ENCODE measurements around the gene UGT1A8.
"Not testable (repeated sequence)": the region's sequence is repeated elsewhere in the genome, so short reads cannot be mapped to it uniquely, and the experiment has no call there.

The UGT1A8 gene

DNA sequence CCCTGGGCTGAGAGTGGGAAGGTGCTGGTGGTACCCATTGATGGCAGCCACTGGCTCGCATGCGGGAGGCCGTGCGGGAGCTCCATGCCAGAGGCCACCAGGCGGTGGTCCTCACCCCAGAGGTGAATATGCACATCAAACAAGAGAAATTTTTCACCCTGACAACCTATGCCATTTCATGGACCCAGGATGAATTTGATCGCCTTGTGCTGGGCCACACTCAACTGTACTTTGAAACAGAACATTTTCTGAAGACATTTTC is 129.8 kb downstream of the UGT1A8 start:
- Histone ChIP-seq H3K27me3 (ENCODE audit: insufficient read depth, poor library complexity, severe bottlenecking) (no peaks in the 10 kb centered on the region), H3K27ac (replicated peaks) (no peak overlapping the region), H3K4me3 (replicated peaks; ENCODE audit: insufficient read depth, low read length) (no peak overlapping the region)
- TF ChIP-seq POLR2AphosphoS5 (IDR thresholded peaks at IDR 0.05; ENCODE audit: low read depth), result no peak
- no peak for DNase-seq (ENCODE audit: low read depth in 1 of 2, low spot score in 1 of 2)

DNA sequence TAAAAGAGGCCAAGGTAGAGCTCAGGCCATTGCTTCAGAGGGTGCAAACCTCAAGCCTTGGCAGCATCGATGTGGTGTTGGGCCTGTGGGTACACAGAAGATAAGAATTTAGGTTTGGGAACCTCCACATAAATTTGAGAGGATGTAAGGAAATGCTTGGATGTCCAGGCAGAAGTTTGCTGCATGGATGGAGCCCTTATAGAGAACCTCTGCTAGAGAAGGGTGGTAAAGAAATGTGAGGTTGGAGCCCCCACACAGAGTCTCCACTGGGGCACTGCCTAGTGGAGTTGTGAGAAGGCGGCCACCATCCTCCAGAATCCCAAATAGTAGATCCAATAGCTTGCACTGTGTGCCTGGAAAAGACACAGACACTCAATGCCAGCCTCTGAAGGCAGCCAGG is 133.3 kb downstream of the UGT1A8 start:
- H3K4me3 ChIP-seq (replicated peaks; ENCODE audit: insufficient read depth, low read length); DNase-seq (ENCODE audit: low read depth in 1 of 2, low spot score in 1 of 2); H3K27ac ChIP-seq (replicated peaks); H3K27me3 ChIP-seq (ENCODE audit: insufficient read depth, poor library complexity, severe bottlenecking): not testable (repeated sequence)

GRCh38 chr2:233751212-233752009 is 134.0 kb downstream of the UGT1A8 start:
- H3K27me3 ChIP-seq (ENCODE audit: insufficient read depth, poor library complexity, severe bottlenecking); H3K27ac ChIP-seq (replicated peaks); H3K4me3 ChIP-seq (replicated peaks; ENCODE audit: insufficient read depth, low read length); DNase-seq (ENCODE audit: low read depth in 1 of 2, low spot score in 1 of 2): not testable (repeated sequence)

DNA sequence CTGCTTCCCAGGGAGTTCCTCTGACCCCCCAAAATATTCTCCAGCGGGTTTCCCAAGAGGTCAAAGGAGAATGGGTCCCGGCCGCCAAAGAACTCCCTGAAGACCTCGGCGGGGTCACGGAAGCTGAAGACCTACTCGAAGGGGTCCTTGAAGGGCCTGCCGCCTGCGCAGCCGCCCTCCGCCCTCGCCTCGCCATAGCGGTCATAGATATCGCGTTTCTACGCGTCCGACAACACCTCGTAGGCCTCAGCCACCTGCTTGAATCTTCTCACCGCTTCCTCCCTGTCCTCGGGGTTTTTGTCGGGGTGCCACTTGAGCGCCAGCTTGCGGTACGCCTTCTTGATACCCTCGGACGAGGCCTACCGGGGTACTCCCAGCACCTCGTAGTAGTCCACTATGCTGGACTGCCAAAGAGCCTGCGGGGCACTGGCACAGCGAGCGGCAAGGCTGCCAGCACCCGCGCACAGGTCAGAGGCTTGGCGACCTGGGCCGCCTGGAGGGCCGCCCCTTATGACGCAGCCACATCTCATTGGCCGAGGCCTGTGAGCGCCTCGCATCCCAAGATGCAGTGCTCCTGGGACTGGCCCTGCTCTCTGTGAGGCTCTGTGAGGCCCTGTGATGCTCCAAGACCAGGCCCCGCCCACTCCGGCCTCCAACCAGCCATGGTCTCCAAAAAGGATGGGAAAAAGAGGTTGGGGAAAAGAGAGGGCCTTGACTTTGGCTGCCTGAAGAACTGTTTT is 137.6 kb downstream of the UGT1A8 start:
- no peak for DNase-seq (ENCODE audit: low read depth in 1 of 2, low spot score in 1 of 2)
- TF ChIP-seq CTCF (IDR thresholded peaks at IDR 0.05; ENCODE audit: insufficient read depth, low read length), result no peak
- TF ChIP-seq POLR2AphosphoS5 (IDR thresholded peaks at IDR 0.05; ENCODE audit: low read depth), result no peak
- TF ChIP-seq, protein P1, sequence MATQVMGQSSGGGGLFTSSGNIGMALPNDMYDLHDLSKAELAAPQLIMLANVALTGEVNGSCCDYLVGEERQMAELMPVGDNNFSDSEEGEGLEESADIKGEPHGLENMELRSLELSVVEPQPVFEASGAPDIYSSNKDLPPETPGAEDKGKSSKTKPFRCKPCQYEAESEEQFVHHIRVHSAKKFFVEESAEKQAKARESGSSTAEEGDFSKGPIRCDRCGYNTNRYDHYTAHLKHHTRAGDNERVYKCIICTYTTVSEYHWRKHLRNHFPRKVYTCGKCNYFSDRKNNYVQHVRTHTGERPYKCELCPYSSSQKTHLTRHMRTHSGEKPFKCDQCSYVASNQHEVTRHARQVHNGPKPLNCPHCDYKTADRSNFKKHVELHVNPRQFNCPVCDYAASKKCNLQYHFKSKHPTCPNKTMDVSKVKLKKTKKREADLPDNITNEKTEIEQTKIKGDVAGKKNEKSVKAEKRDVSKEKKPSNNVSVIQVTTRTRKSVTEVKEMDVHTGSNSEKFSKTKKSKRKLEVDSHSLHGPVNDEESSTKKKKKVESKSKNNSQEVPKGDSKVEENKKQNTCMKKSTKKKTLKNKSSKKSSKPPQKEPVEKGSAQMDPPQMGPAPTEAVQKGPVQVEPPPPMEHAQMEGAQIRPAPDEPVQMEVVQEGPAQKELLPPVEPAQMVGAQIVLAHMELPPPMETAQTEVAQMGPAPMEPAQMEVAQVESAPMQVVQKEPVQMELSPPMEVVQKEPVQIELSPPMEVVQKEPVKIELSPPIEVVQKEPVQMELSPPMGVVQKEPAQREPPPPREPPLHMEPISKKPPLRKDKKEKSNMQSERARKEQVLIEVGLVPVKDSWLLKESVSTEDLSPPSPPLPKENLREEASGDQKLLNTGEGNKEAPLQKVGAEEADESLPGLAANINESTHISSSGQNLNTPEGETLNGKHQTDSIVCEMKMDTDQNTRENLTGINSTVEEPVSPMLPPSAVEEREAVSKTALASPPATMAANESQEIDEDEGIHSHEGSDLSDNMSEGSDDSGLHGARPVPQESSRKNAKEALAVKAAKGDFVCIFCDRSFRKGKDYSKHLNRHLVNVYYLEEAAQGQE (IDR thresholded peaks at IDR 0.05; ENCODE audit: insufficient replicate concordance, low read depth), result no peak
- TF ChIP-seq GABPA (IDR thresholded peaks at IDR 0.05; ENCODE audit: low read depth), result no peak
- TF ChIP-seq SPI1 (IDR thresholded peaks at IDR 0.05; ENCODE audit: borderline replicate concordance, low read depth), result no peak
- no peak overlapping the region for H3K4me3 ChIP-seq (replicated peaks; ENCODE audit: insufficient read depth, low read length)

DNA sequence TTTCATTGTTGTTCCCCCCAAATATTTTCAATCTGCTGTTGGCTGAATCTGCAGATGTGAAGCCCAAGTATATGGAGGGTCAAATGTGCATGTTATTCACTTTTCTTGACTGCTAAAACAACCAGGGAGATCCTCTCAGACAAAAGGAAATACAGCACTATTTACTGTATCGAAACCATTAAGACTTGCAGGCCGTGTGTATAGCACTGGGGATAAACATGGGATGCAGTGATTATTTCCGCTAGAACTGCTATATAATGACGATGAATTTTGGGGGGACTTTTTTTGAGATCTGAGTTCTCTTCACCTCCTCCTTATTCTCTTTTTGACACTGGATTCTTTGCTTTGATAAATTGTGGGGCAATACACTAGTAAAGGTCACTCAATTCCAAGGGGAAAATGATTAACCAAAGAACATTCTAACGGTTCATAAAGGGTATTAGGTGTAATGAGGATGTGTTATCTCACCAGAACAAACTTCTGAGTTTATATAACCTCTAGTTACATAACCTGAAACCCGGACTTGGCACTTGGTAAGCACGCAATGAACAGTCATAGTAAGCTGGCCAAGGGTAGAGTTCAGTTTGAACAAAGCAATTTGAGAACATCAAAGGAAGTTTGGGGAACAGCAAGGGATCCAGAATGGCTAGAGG is 139.1 kb downstream of the UGT1A8 start:
- TF ChIP-seq SPI1 (IDR thresholded peaks at IDR 0.05; ENCODE audit: borderline replicate concordance, low read depth), result no peak
- TF ChIP-seq POLR2AphosphoS5 (IDR thresholded peaks at IDR 0.05; ENCODE audit: low read depth), result no peak
- TF ChIP-seq GABPA (IDR thresholded peaks at IDR 0.05; ENCODE audit: low read depth), result no peak
- TF ChIP-seq, protein P1 (IDR thresholded peaks at IDR 0.05; ENCODE audit: insufficient replicate concordance, low read depth), result no peak
- TF ChIP-seq CTCF (IDR thresholded peaks at IDR 0.05; ENCODE audit: insufficient read depth, low read length), result no peak
- Histone ChIP-seq H3K27me3 (ENCODE audit: insufficient read depth, poor library complexity, severe bottlenecking) (no peaks in the 10 kb centered on the region), H3K27ac (replicated peaks) (no peak overlapping the region), H3K4me3 (replicated peaks; ENCODE audit: insufficient read depth, low read length) (no peak overlapping the region)
- no peak for DNase-seq (ENCODE audit: low read depth in 1 of 2, low spot score in 1 of 2)

More for the DNA sequence above, 137.6 kb downstream of the UGT1A8 start:
- Histone ChIP-seq H3K27ac (replicated peaks) (no peak overlapping the region), H3K27me3 (ENCODE audit: insufficient read depth, poor library complexity, severe bottlenecking) (no peaks in the 10 kb centered on the region)

Data from HL-60 (cell line).